HG03469 (cell line): ENCODE measurements around the gene ECHS1.
"Not testable (repeated sequence)": the region's sequence is repeated elsewhere in the genome, so short reads cannot be mapped to it uniquely, and the experiment has no call there.

Source experiments
- ATAC-seq: cut with Tn5 transposase; IDR thresholded peaks from one replicate; pipeline ENCODE4 v1.9.1; 2021; ENCODE audit warnings: mild to moderate bottlenecking, moderate library complexity, moderate number of reproducible peaks; ENCODE audit not compliant: unreplicated experiment

Gene ECHS1

GRCh38 chr10:133400624-133401424, 27.7 kb upstream of the ECHS1 start:
- ATAC-seq: peak; percentile 49

GRCh38 chr10:133399123-133399601, 26.0 kb upstream of the ECHS1 start:
- ATAC-seq: no peak

- ATAC-seq: no peak
Measured at GRCh38 chr10:133397938-133398337, 24.8 kb upstream of the ECHS1 start.

GRCh38 chr10:133396035-133396624, 23.0 kb upstream of the ECHS1 start:
- ATAC-seq: no peak

GRCh38 chr10:133394801-133395221, 21.7 kb upstream of the ECHS1 start:
- ATAC-seq: no peak

GRCh38 chr10:133394064-133394663, 21.0 kb upstream of the ECHS1 start, which contains the start of gene MTG1:
MTG1 (plus strand) TSS chr10:133394157; CDS start chr10:133394221, 64 bp downstream.
- ATAC-seq: peak; percentile 44

- ATAC-seq: no peak
Measured at GRCh38 chr10:133393401-133394063, 20.4 kb upstream of the ECHS1 start.

GRCh38 chr10:133391761-133392518, 18.8 kb upstream of the ECHS1 start:
- ATAC-seq: no peak

- no peak for ATAC-seq
Measured at GRCh38 chr10:133391249-133391635, 18.1 kb upstream of the ECHS1 start.

GRCh38 chr10:133390597-133391248, 17.6 kb upstream of the ECHS1 start:
- no peak for ATAC-seq

GRCh38 chr10:133388973-133389818, 16.0 kb upstream of the ECHS1 start:
- peak; percentile 81 for ATAC-seq

- no peak for ATAC-seq
Measured at GRCh38 chr10:133388236-133388972, 15.2 kb upstream of the ECHS1 start.

- ATAC-seq: not testable (repeated sequence)
Measured at GRCh38 chr10:133386951-133387350, 13.8 kb upstream of the ECHS1 start.

- ATAC-seq: no peak
Measured at GRCh38 chr10:133385214-133385613, 12.1 kb upstream of the ECHS1 start.

- no peak for ATAC-seq
Measured at GRCh38 chr10:133384071-133384470, 10.9 kb upstream of the ECHS1 start.

GRCh38 chr10:133383551-133383950, 10.4 kb upstream of the ECHS1 start:
- ATAC-seq: no peak

GRCh38 chr10:133381036-133381435, 7.9 kb upstream of the ECHS1 start:
- no peak for ATAC-seq
